Measurements from ENCODE around the gene HDAC4. TPM values are rescaled to one million over a fixed set of nuclear protein-coding genes. Genes with fewer than 3 reads are reported as not detected.

The HDAC4 gene
- total RNA-seq, 1 experiment from 2014 or later, result 32.0 TPM

DNA sequence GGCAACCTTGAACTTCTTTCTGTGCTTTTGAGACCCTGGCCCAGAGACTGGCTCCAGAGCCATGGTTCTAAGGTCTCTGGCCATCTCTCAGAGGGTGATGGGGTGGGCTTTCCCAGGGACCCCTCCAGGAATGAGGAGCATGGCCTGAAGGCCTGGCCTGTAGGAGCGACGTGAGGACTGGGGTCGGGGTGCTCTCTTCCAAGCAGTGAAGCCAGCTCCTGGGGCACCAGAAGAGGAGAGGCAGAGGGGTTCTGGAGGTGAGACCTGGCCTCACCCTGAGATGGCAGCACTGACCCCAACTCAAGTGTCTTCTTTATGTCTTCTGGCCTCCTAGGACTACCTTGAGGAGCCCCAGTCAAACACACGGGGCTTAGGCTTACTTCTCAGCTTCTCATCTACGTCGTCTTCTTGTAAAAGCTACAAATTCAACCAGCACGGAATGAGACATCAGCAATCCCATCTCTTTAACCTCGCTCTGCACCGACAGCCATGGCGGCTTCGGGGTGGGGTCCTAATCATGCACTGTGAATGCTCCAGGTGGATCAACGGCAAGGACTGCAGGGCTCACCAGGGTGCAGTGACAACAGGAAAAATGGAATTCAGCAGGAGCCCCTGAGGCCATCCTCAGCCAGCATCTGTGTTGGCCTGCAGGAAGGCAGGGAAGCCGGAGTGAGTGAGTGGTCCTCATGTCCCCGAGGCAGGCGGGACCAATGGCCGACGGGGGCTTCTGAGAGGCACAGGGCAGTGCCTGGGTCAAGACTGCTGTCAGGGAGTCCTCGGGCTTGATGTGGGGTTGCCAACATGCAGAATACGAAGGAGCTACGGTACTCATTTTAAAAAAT, 214.1 kb downstream of the HDAC4 start:
- Histone ChIP-seq H3K4ac (ENCODE audit: low read depth, low read length) (no peak overlapping the region), H3K27ac (ENCODE audit: insufficient read length, low read depth, low read length) (no peak overlapping the region), H3K56ac (ENCODE audit: insufficient read length, low read depth, low read length) (no peak overlapping the region), H3K23me2 (ENCODE audit: insufficient read length, low read depth, low read length, poor library complexity, severe bottlenecking) (no peaks in the 10 kb centered on the region), H3K23ac (ENCODE audit: insufficient read length, low read depth, low read length) (no peak overlapping the region), H4K5ac (ENCODE audit: insufficient read length, low read depth, low read length) (no peak overlapping the region), H2BK5ac (ENCODE audit: insufficient read length, low read length) (no peak overlapping the region), H2BK12ac (ENCODE audit: insufficient read length, low read depth, low read length) (no peak overlapping the region), H3K18ac (ENCODE audit: insufficient read length, low read depth, low read length) (no peak overlapping the region), H2BK120ac (ENCODE audit: low read depth, low read length, poor library complexity, severe bottlenecking) (no peak overlapping the region), H3K14ac (ENCODE audit: insufficient read depth, low read length) (no peak overlapping the region), H2BK20ac (ENCODE audit: low read depth, low read length, poor library complexity, severe bottlenecking) (no peak overlapping the region), H3K27me3 (ENCODE audit: insufficient read depth, low read length) (no peaks in the 10 kb centered on the region), H4K8ac (replicated peaks; ENCODE audit: insufficient read length, low read depth, low read length) (no peak overlapping the region), H2BK15ac (ENCODE audit: low read depth, low read length) (no peak overlapping the region), H4K91ac (ENCODE audit: insufficient read length, low read depth, low read length) (no peak overlapping the region), H3K4me2 (ENCODE audit: insufficient read depth, insufficient read length, low read length) (no peak overlapping the region), H3K9ac (ENCODE audit: extremely low read depth, insufficient read length, low read length) (no peak overlapping the region), H3K79me2 (ENCODE audit: insufficient read depth, low read length) (no peaks in the 10 kb centered on the region; the same call in 1 of the 2 replicates), H3K79me1 (ENCODE audit: insufficient read depth, low read depth, low read length, poor library complexity, severe bottlenecking) (no peaks in the 10 kb centered on the region), H3K4me1 (ENCODE audit: insufficient read depth, low read length) (no peaks in the 10 kb centered on the region), H4K20me1 (ENCODE audit: control insufficient read depth, insufficient read depth, insufficient read length) (no peaks in the 10 kb centered on the region), H3K9me3 (ENCODE audit: control insufficient read depth, low read depth, low read length) (no peaks in the 10 kb centered on the region), H2AFZ (ENCODE audit: low read length) (no peak overlapping the region), H3T11ph (ENCODE audit: low read length) (no peak overlapping the region), H2AK5ac (ENCODE audit: insufficient read length, low read length) (no peak overlapping the region)
- Mint-ChIP-seq H3K27me3 (ENCODE audit: low read depth) (no peaks in the 10 kb centered on the region; the same call in 1 of the 2 replicates), H3K4me1 (peaks cover 9 to 11% of the 10 kb centered on the region in 2 experiments; a peak in 3 of 4 replicates), H3K27ac (no peak overlapping the region), H3K4me3 (no peak overlapping the region), H3K9me3 (peaks cover 0 to 4% of the 10 kb centered on the region in 2 experiments; a peak in 2 of 5 replicates), H3K36me3 (ENCODE audit: insufficient read depth in 1 of 3, low read depth in 3 of 3) (peaks cover 25 to 33% (median 33%) of the 10 kb centered on the region in 3 experiments)
- no CpG with 5 or more reads among the region's 20 CpGs for WGBS (ENCODE audit: extremely low coverage, insufficient read length, low lambda C conversion rate)
- peak; percentile 10 for DNase-seq
- TF ChIP-seq, protein P1, sequence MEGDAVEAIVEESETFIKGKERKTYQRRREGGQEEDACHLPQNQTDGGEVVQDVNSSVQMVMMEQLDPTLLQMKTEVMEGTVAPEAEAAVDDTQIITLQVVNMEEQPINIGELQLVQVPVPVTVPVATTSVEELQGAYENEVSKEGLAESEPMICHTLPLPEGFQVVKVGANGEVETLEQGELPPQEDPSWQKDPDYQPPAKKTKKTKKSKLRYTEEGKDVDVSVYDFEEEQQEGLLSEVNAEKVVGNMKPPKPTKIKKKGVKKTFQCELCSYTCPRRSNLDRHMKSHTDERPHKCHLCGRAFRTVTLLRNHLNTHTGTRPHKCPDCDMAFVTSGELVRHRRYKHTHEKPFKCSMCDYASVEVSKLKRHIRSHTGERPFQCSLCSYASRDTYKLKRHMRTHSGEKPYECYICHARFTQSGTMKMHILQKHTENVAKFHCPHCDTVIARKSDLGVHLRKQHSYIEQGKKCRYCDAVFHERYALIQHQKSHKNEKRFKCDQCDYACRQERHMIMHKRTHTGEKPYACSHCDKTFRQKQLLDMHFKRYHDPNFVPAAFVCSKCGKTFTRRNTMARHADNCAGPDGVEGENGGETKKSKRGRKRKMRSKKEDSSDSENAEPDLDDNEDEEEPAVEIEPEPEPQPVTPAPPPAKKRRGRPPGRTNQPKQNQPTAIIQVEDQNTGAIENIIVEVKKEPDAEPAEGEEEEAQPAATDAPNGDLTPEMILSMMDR (conservative IDR thresholded peaks at IDR 0.05), result no peak
